Suprapubic skin (tissue), 4 donors: Measurements from ENCODE around the gene NTSR1. TPM values are rescaled to one million over a fixed set of nuclear protein-coding genes. Genes with fewer than 3 reads are reported as not detected.

Experiments
- DNase-seq, 2 donors: peaks; one replicate each; pipeline ENCODE4 v3.0.0-alpha.2; 2019; ENCODE audit warnings: low spot score in 2 of 2
- H3K27ac ChIP-seq: fragments of 200-600 bp; sonication (generic); one replicate; pipeline ENCODE4 v1.5.1; 2019
- H3K27me3 ChIP-seq: fragments of 200-600 bp; sonication (generic); one replicate; pipeline ENCODE4 v1.5.1; 2019
- H3K36me3 ChIP-seq: fragments of 200-600 bp; sonication (generic); one replicate; pipeline ENCODE4 v1.5.1; 2019
- H3K4me1 ChIP-seq: fragments of 200-600 bp; sonication (generic); one replicate; pipeline ENCODE4 v1.5.1; 2019
- H3K4me3 ChIP-seq: fragments of 200-600 bp; sonication (generic); one replicate; pipeline ENCODE4 v1.5.1; 2019; ENCODE audit warnings: mild to moderate bottlenecking
- H3K9me3 ChIP-seq: fragments of 200-600 bp; sonication (generic); one replicate; pipeline ENCODE4 v1.5.1; 2019
- EP300 ChIP-seq: sonication (generic); formaldehyde crosslinking; IDR thresholded peaks from one replicate; pipeline ENCODE4 v1.6.1; 2017; ENCODE audit warnings: antibody characterized with exemption
- POLR2A ChIP-seq, 2 donors: fragments of 450-650 bp; IDR thresholded peaks; one replicate each; pipeline ENCODE4 v1.6.1; 2017; ENCODE audit warnings: antibody characterized with exemption in 2 of 2, mild to moderate bottlenecking in 2 of 2, moderate library complexity in 2 of 2
- POLR2AphosphoS5 ChIP-seq, 3 donors: sonication (generic); formaldehyde crosslinking; IDR thresholded peaks; one replicate each; pipeline ENCODE4 v1.6.1; 2017; ENCODE audit warnings: antibody characterized with exemption in 3 of 3
- WGBS: methylation state at CpG from one replicate; pipeline ENCODE4 v1.1.5; 2018; 5-methylcytosine and 5-hydroxymethylcytosine counted together
- total RNA-seq, 4 donors: library from RNA; depleted of rRNA; stranded (reverse); fragments of >200 nt; gene quantifications; one replicate each; pipeline ENCODE4 v1.1.0, GENCODE V29; 2016
- TF ChIP-seq, protein P1 (sequence below), 2 donors: fragments of 200-600 bp in 1 of 2; fragments of 450-650 bp in 1 of 2; sonication (generic) in 1 of 2; IDR thresholded peaks; one replicate each; pipeline ENCODE4 v1.5.1; 2016 to 2019; ENCODE audit warnings: antibody characterized with exemption in 2 of 2, mild to moderate bottlenecking in 1 of 2, moderate library complexity in 1 of 2

The NTSR1 gene
- total RNA-seq, 4 donors from 2014 or later, result 0.16 to 0.55 TPM; not detected in 2

DNA sequence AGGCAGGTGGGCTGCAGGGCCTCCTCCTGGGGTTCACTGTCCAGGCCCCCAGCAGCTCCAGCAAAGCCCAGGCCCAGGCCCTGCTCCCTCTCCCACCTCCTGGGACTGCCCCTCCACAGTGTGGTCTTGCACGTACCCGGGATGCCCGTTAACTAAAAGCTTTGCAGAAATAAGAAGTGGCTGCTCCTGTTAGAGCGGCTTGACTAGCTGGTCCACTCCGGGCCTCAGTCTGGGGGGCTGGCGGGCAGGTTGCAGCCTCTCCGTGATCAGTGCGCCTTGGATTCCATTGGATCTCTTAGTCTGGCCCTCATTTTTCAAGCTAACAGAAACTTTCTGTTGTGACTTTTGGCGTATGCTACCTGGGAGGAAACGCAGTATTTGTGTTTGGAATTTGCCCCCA, 39.4 kb upstream of the NTSR1 start:
- 88% methylated on average over 8 of the region's 10 CpGs for WGBS
- Histone ChIP-seq H3K4me1 (peaks cover 18% of the 10 kb centered on the region), H3K27ac (no peak overlapping the region), H3K4me3 (no peak overlapping the region), H3K36me3 (no peaks in the 10 kb centered on the region), H3K9me3 (no peaks in the 10 kb centered on the region), H3K27me3 (peaks cover 26% of the 10 kb centered on the region)
- DNase-seq, result no peak
- TF ChIP-seq, protein P1, sequence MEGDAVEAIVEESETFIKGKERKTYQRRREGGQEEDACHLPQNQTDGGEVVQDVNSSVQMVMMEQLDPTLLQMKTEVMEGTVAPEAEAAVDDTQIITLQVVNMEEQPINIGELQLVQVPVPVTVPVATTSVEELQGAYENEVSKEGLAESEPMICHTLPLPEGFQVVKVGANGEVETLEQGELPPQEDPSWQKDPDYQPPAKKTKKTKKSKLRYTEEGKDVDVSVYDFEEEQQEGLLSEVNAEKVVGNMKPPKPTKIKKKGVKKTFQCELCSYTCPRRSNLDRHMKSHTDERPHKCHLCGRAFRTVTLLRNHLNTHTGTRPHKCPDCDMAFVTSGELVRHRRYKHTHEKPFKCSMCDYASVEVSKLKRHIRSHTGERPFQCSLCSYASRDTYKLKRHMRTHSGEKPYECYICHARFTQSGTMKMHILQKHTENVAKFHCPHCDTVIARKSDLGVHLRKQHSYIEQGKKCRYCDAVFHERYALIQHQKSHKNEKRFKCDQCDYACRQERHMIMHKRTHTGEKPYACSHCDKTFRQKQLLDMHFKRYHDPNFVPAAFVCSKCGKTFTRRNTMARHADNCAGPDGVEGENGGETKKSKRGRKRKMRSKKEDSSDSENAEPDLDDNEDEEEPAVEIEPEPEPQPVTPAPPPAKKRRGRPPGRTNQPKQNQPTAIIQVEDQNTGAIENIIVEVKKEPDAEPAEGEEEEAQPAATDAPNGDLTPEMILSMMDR (IDR thresholded peaks at IDR 0.05), result no peak
- TF ChIP-seq EP300 (no peak), POLR2A (IDR thresholded peaks at IDR 0.05) (no peak), POLR2AphosphoS5 (IDR thresholded peaks at IDR 0.05) (no peak)

DNA sequence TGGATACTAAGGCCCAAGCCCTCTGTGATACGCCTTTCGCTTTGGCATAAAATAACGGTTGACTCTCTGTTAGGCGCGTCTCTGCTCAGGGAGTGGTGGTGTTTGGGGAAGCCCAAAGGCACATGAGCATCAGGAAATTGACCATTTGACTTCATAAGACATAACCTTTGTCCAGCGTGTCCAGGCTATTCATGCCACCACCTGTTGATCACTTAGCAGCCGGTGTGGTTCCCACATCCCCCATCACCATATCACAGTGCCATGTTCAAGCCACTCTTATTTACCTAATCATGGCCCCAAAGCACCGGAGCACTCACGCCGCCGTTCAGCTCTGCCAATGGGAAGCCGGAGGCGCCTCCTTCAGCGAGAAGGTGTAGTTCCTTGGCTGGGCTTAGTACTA, 38.5 kb upstream of the NTSR1 start:
- H3K27me3 ChIP-seq, result peaks cover 31% of the 10 kb centered on the region
- TF ChIP-seq, protein P1 (IDR thresholded peaks at IDR 0.05), result no peak
- TF ChIP-seq POLR2AphosphoS5 (IDR thresholded peaks at IDR 0.05) (no peak), POLR2A (IDR thresholded peaks at IDR 0.05) (no peak), EP300 (no peak)

DNA sequence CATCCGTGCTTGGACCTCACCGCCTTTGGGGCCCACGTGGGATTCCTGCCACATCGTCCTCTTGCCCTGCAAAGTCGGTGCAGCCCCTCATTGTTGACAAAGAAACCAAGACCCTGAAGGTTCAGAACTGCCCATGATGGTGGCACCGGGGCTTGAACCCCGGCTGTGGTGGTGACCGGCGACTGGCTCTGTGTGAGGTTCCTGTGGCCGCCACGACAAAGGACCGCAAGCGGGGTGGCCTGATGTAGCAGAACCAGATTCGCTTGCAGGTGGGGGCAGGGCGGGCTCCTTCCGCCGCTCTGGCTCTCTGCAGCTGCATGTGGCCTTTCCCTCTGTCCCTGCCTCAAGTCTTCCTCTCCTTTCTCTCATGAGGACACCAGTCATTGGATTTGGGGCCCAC, 37.6 kb upstream of the NTSR1 start:
- 96% methylated on average over 11 of the region's 17 CpGs for WGBS
- Histone ChIP-seq H3K36me3 (no peaks in the 10 kb centered on the region), H3K9me3 (no peaks in the 10 kb centered on the region), H3K4me3 (no peak overlapping the region), H3K27me3 (peaks cover 36% of the 10 kb centered on the region), H3K4me1 (peaks cover 18% of the 10 kb centered on the region), H3K27ac (no peak overlapping the region)
- TF ChIP-seq POLR2AphosphoS5 (IDR thresholded peaks at IDR 0.05) (no peak), POLR2A (IDR thresholded peaks at IDR 0.05) (no peak), EP300 (no peak)
- TF ChIP-seq, protein P1 (IDR thresholded peaks at IDR 0.05), result no peak
- DNase-seq, result no peak

More for the DNA sequence above, 38.5 kb upstream of the NTSR1 start:
- Histone ChIP-seq H3K4me3 (no peak overlapping the region), H3K36me3 (no peaks in the 10 kb centered on the region), H3K4me1 (peaks cover 18% of the 10 kb centered on the region), H3K9me3 (no peaks in the 10 kb centered on the region), H3K27ac (no peak overlapping the region)
- DNase-seq, result no peak
- WGBS, result 88% methylated on average over 14 of the region's 14 CpGs

GRCh38 chr20:62671765-62672164, 36.9 kb upstream of the NTSR1 start:
- Histone ChIP-seq H3K27ac (no peak overlapping the region), H3K9me3 (no peaks in the 10 kb centered on the region), H3K36me3 (no peaks in the 10 kb centered on the region), H3K27me3 (peaks cover 36% of the 10 kb centered on the region), H3K4me1 (peaks cover 11% of the 10 kb centered on the region), H3K4me3 (no peak overlapping the region)
- no peak for DNase-seq
- 87% methylated on average over 14 of the region's 15 CpGs for WGBS
- no peak for TF ChIP-seq POLR2A (IDR thresholded peaks at IDR 0.05)
- no peak for TF ChIP-seq EP300

- Histone ChIP-seq H3K36me3 (no peaks in the 10 kb centered on the region), H3K27ac (no peak overlapping the region), H3K27me3 (peaks cover 51% of the 10 kb centered on the region), H3K4me3 (no peak overlapping the region), H3K4me1 (no peaks in the 10 kb centered on the region), H3K9me3 (no peaks in the 10 kb centered on the region)
- TF ChIP-seq EP300, result no peak
- TF ChIP-seq POLR2A (IDR thresholded peaks at IDR 0.05), result no peak
- TF ChIP-seq, protein P1 (IDR thresholded peaks at IDR 0.05), result no peak
- no peak for TF ChIP-seq POLR2AphosphoS5 (IDR thresholded peaks at IDR 0.05)
- 90% methylated on average over 6 of the region's 11 CpGs for WGBS
- no peak for DNase-seq
Measured at GRCh38 chr20:62674370-62674769, 34.3 kb upstream of the NTSR1 start.
